Liver (tissue), 9 donors: ENCODE measurements around the gene PYROXD2. TPM values are rescaled to one million over a fixed set of nuclear protein-coding genes. Genes with fewer than 3 reads are reported as not detected.

Source experiments
- DNase-seq: peaks from one replicate; pipeline ENCODE4 v3.0.0-alpha.2; 2017; ENCODE audit warnings: low spot score
- H3K27ac ChIP-seq, 2 donors: one replicate each; pipeline ENCODE4 v1.7.0; 2013; ENCODE audit warnings: inconsistent platforms in 2 of 2, low read length in 2 of 2, control low read depth in 1 of 2, low read depth in 1 of 2, mild to moderate bottlenecking in 1 of 2
- H3K27me3 ChIP-seq, 4 donors: one replicate each; pipeline versions ENCODE4 v1.6.1 to v1.7.0; 2013; ENCODE audit warnings: low read length in 3 of 4, inconsistent platforms in 1 of 4, mild to moderate bottlenecking in 1 of 4, moderate library complexity in 1 of 4; ENCODE audit not compliant: control insufficient read depth in 4 of 4, insufficient read depth in 4 of 4
- H3K36me3 ChIP-seq, 4 donors: one replicate each; pipeline versions ENCODE4 v1.6.1 to v1.7.0; 2013; ENCODE audit warnings: low read length in 3 of 4, mild to moderate bottlenecking in 3 of 4, low read depth in 1 of 4, moderate library complexity in 1 of 4; ENCODE audit not compliant: control insufficient read depth in 4 of 4, insufficient read depth in 3 of 4
- H3K4me1 ChIP-seq, 4 donors: one replicate each; pipeline versions ENCODE4 v1.6.1 to v1.7.0; 2013; ENCODE audit warnings: low read length in 3 of 4, mild to moderate bottlenecking in 3 of 4, moderate library complexity in 1 of 4; ENCODE audit not compliant: control insufficient read depth in 4 of 4, insufficient read depth in 4 of 4
- H3K4me3 ChIP-seq, 3 donors: one replicate each; pipeline versions ENCODE4 v1.6.1 to v1.7.0; 2013; ENCODE audit warnings: low read length in 3 of 3, control low read depth in 1 of 3, low read depth in 1 of 3, mild to moderate bottlenecking in 1 of 3
- H3K9ac ChIP-seq, 2 donors: one replicate each; pipeline ENCODE4 v1.7.0; 2013; ENCODE audit warnings: low read length in 2 of 2, mild to moderate bottlenecking in 2 of 2, moderate library complexity in 2 of 2, control low read depth in 1 of 2, low read depth in 1 of 2
- H3K9me3 ChIP-seq, 4 donors: one replicate each; pipeline versions ENCODE4 v1.6.1 to v1.7.0; 2013; ENCODE audit warnings: low read length in 3 of 4; ENCODE audit not compliant: control insufficient read depth in 4 of 4
- CTCF ChIP-seq: fragments of 150-350 bp; IDR thresholded peaks from 2 replicates; pipeline ENCODE4 v1.5.1; 2017; ENCODE audit warnings: improper control_type of control experiment, low read depth, low read length; ENCODE audit not compliant: missing input control
- EGR1 ChIP-seq, 2 donors: IDR thresholded peaks; 2 replicates each; pipeline ENCODE4 v1.6.1; 2016 to 2018; ENCODE audit warnings: antibody characterized with exemption in 2 of 2, low read depth in 2 of 2
- FOXA1 ChIP-seq: IDR thresholded peaks from 2 replicates; pipeline ENCODE4 v1.6.1; 2016; ENCODE audit warnings: antibody characterized with exemption
- FOXA2 ChIP-seq: IDR thresholded peaks from 2 replicates; pipeline ENCODE4 v1.6.1; 2016; ENCODE audit warnings: antibody characterized with exemption
- GABPA ChIP-seq, 2 donors: IDR thresholded peaks in 1 of 2; conservative IDR thresholded peaks in 1 of 2; 2 replicates each; pipeline ENCODE4 v1.6.1; 2016; ENCODE audit warnings: antibody characterized with exemption in 2 of 2, mild to moderate bottlenecking in 1 of 2, moderate library complexity in 1 of 2
- HNF4A ChIP-seq, 2 donors: conservative IDR thresholded peaks; 2 replicates each; pipeline ENCODE4 v1.6.1; 2016; ENCODE audit warnings: antibody characterized with exemption in 2 of 2, mild to moderate bottlenecking in 2 of 2
- HNF4G ChIP-seq: IDR thresholded peaks from 2 replicates; pipeline ENCODE4 v1.6.1; 2016; ENCODE audit warnings: antibody characterized with exemption
- JUND ChIP-seq, 2 donors: IDR thresholded peaks; 2 replicates each; pipeline ENCODE4 v1.6.1; 2016; ENCODE audit warnings: antibody characterized with exemption in 2 of 2
- NR2F2 ChIP-seq: IDR thresholded peaks from 2 replicates; pipeline ENCODE4 v1.6.1; 2016; ENCODE audit warnings: antibody characterized with exemption
- RAD21 ChIP-seq, 2 donors: IDR thresholded peaks; 2 replicates each; pipeline ENCODE4 v1.6.1; 2016; ENCODE audit warnings: antibody characterized with exemption in 2 of 2, mild to moderate bottlenecking in 2 of 2
- RXRA ChIP-seq, 2 donors: IDR thresholded peaks; 2 replicates each; pipeline ENCODE4 v1.6.1; 2017 to 2018; ENCODE audit warnings: antibody characterized with exemption in 2 of 2, mild to moderate bottlenecking in 1 of 2
- SP1 ChIP-seq: IDR thresholded peaks from 2 replicates; pipeline ENCODE4 v1.6.1; 2018; ENCODE audit warnings: antibody characterized with exemption, mild to moderate bottlenecking
- ZBTB33 ChIP-seq: IDR thresholded peaks from 2 replicates; pipeline ENCODE4 v1.6.1; 2016; ENCODE audit warnings: antibody characterized with exemption
- WGBS: extraction: QIAGEN DNeasy Blood & Tissue Kit; methylation state at CpG from one replicate; pipeline ENCODE4 v1.1.7; 2013; 5-methylcytosine and 5-hydroxymethylcytosine counted together
- polyA plus RNA-seq, 2 donors: library from polyadenylated mRNA; stranded (reverse) in 1 of 2; unstranded in 1 of 2; fragments of 200-250 nt in 1 of 2; fragments of >200 nt in 1 of 2; fragmentation: Nextera tagmentation in 1 of 2; extraction: Ambion mirVana in 1 of 2; gene quantifications; one replicate each; pipeline versions ENCODE4 v1.2.1 to v1.2.3, GENCODE V29; 2013 to 2015
- total RNA-seq, 2 donors: library from RNA; depleted of rRNA; stranded (reverse); fragments of >200 nt; gene quantifications; one replicate each; pipeline ENCODE4 v1.2.3, GENCODE V29; 2014
- donor health status: healthy.
- donor health status: healthy.
- donor health status: healthy.
- donor health status: healthy.
- donor health status: healthy.

PYROXD2 gene
- total and polyA plus RNA-seq, 4 donors = 2.3 to 9.0 (median 4.5) TPM

DNA sequence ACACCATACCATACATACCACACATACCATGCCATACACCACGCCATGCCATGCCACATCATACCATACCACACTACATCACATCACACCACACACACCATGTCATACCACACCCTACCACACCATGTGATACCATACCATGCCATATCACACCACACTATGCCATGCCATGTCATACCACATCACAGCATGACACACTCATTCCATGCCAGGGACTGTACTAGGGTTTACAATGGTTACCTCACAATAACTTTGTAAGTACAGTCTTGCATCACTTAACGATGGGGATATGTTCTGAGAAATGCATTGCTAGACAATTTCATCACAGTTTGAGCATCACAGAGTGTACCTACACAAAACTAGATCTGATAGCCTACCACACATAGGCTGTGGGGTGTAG lies 14.5 kb downstream of the PYROXD2 start (continued):
- TF ChIP-seq CTCF (no peak), RXRA (IDR thresholded peaks at IDR 0.05) (no peak), HNF4A (conservative IDR thresholded peaks at IDR 0.05) (no peak)

DNA sequence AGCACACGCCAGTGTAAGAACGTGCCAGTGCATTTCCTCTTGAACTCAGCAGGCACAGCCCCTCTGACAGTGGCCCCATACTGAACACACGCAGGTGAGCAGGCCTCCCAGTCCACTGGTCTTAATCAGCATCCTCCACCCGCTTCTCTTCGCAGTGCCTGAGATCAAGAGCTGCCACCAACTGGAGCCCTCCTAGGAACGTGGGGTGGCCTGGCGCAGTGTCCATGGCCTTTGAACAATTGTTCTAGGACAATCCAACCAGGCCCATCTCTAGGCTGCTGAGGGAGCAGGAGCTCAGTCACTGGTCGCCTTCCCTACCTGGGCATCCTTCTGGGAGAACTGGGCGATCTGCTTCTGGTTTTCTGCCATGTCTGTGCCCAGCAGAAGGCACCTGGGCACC lies 15.2 kb downstream of the PYROXD2 start:
- Histone ChIP-seq H3K9me3 (no peaks in the 10 kb centered on the region), H3K27me3 (no peaks in the 10 kb centered on the region), H3K4me1 (no peaks in the 10 kb centered on the region), H3K9ac (no peak overlapping the region), H3K4me3 (no peak overlapping the region), H3K36me3 (peaks cover 0 to 24% (median 1%) of the 10 kb centered on the region in 4 donors), H3K27ac (no peak overlapping the region)
- no peak for DNase-seq
- WGBS = 97% methylated on average over 9 of the region's 9 CpGs
- TF ChIP-seq FOXA2 (no peak), EGR1 (IDR thresholded peaks at IDR 0.05; ENCODE audit: low read depth in 2 of 2) (no peak), SP1 (no peak), RAD21 (IDR thresholded peaks at IDR 0.05) (no peak), JUND (IDR thresholded peaks at IDR 0.05) (no peak), GABPA (IDR thresholded peaks at IDR 0.05 in 1 of 2, conservative IDR thresholded peaks at IDR 0.05 in 1 of 2) (no peak), RXRA (IDR thresholded peaks at IDR 0.05) (no peak), ZBTB33 (no peak), NR2F2 (no peak), FOXA1 (no peak)

DNA sequence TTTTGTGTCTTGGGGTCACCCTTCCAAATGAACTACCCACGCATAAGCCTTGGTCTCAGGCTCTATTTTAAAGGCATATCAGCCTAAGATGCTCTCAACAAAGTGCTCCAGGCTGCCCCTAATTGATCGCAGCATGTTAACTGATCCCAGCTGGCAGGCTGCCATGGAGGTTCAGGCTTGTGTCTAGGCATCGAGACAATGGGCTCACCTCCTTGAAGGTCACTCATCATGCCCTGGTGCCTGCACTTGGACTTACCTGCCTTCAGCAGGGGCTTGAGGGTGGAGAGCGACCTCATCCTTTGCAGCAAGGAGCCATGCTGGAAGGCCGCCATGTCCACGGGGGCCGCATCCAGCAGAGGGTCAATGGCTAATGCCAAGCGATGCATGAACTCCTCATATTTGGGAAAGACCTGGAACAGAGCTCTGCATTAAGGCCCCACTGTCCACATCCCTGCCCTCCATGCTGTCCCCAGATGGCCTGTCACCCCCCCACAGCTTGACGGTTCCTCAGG lies 17.8 kb downstream of the PYROXD2 start:
- no peak for TF ChIP-seq HNF4G
- H3K4me1 ChIP-seq = no peaks in the 10 kb centered on the region
- no peak for DNase-seq
- no peak overlapping the region for H3K27ac ChIP-seq
- no peak overlapping the region for H3K9ac ChIP-seq
- 99% methylated on average over 9 of the region's 9 CpGs for WGBS
- peaks cover 0 to 18% (median 0%) of the 10 kb centered on the region in 4 donors for H3K36me3 ChIP-seq
- H3K9me3 ChIP-seq = no peaks in the 10 kb centered on the region
- H3K27me3 ChIP-seq = no peaks in the 10 kb centered on the region
- no peak overlapping the region for H3K4me3 ChIP-seq
